GM21576 (cell line): ENCODE results near the gene TBL1X.
"Not testable (repeated sequence)": the region's sequence is repeated elsewhere in the genome, so short reads cannot be mapped to it uniquely, and the experiment has no call there.

Experiments
- ATAC-seq: cut with Tn5 transposase; IDR thresholded peaks from one replicate; pipeline ENCODE4 v1.9.1; 2021; ENCODE audit warnings: mild to moderate bottlenecking, moderate library complexity; ENCODE audit not compliant: unreplicated experiment

Gene TBL1X

GRCh38 chrX:9746148-9746888 is 281.5 kb downstream of the TBL1X start:
- no peak for ATAC-seq

- ATAC-seq = no peak
Measured at GRCh38 chrX:9747644-9748043, 282.8 kb downstream of the TBL1X start.

- no peak for ATAC-seq
Measured at GRCh38 chrX:9749146-9749692, 284.4 kb downstream of the TBL1X start.

- no peak for ATAC-seq
Measured at GRCh38 chrX:9757366-9757765, 292.5 kb downstream of the TBL1X start.

GRCh38 chrX:9758021-9758638 is 293.3 kb downstream of the TBL1X start:
- no peak for ATAC-seq

- no peak for ATAC-seq
Measured at GRCh38 chrX:9759337-9759736, 294.5 kb downstream of the TBL1X start.

- ATAC-seq = no peak
Measured at GRCh38 chrX:9765072-9765736, 300.3 kb downstream of the TBL1X start.

- ATAC-seq = no peak
Measured at GRCh38 chrX:9765737-9766097, 300.9 kb downstream of the TBL1X start, which contains the start of gene GPR143. Gene GPR143, minus strand, starts transcription at chrX:9765847. Its CDS starts 30 bp downstream, at chrX:9765817.

GRCh38 chrX:9767375-9767774 is 302.5 kb downstream of the TBL1X start:
- no peak for ATAC-seq

- ATAC-seq = not testable (repeated sequence)
Measured at GRCh38 chrX:9768321-9768839, 303.5 kb downstream of the TBL1X start.

GRCh38 chrX:9770319-9770718 is 305.5 kb downstream of the TBL1X start:
- ATAC-seq = no peak

GRCh38 chrX:9772943-9773342 is 308.1 kb downstream of the TBL1X start:
- no peak for ATAC-seq

GRCh38 chrX:9775930-9776329 is 311.1 kb downstream of the TBL1X start:
- no peak for ATAC-seq

GRCh38 chrX:9781941-9782340 is 317.1 kb downstream of the TBL1X start:
- no peak for ATAC-seq

GRCh38 chrX:9784332-9784731 is 319.5 kb downstream of the TBL1X start:
- ATAC-seq = no peak

- ATAC-seq = no peak
Measured at GRCh38 chrX:9785254-9785943, 320.5 kb downstream of the TBL1X start.

GRCh38 chrX:9785944-9786797 is 321.3 kb downstream of the TBL1X start, which contains the start of gene SHROOM2:
Gene SHROOM2, plus strand, starts transcription at chrX:9786429. Its CDS starts 117 bp downstream, at chrX:9786546.
- ATAC-seq = no peak

- no peak for ATAC-seq
Measured at GRCh38 chrX:9786798-9787635, 322.2 kb downstream of the TBL1X start.

GRCh38 chrX:9788911-9789310 is 324.1 kb downstream of the TBL1X start:
- no peak for ATAC-seq
